HG03469 (cell line): ENCODE measurements around the gene AGAP1.

Experiments
- ATAC-seq: cut with Tn5 transposase; IDR thresholded peaks from one replicate; pipeline ENCODE4 v1.9.1; 2021; ENCODE audit warnings: mild to moderate bottlenecking, moderate library complexity, moderate number of reproducible peaks; ENCODE audit not compliant: unreplicated experiment

Gene AGAP1

GRCh38 chr2:236160366-236161081 lies 666.7 kb downstream of the AGAP1 start:
- no peak for ATAC-seq

GRCh38 chr2:236161082-236161462 lies 667.2 kb downstream of the AGAP1 start:
- no peak for ATAC-seq

- ATAC-seq: no peak
Measured at GRCh38 chr2:236161531-236161930, 667.7 kb downstream of the AGAP1 start.

- ATAC-seq: no peak
Measured at GRCh38 chr2:236162031-236162845, 668.4 kb downstream of the AGAP1 start.

- no peak for ATAC-seq
Measured at GRCh38 chr2:236162882-236163470, 669.1 kb downstream of the AGAP1 start.

GRCh38 chr2:236163471-236164200 lies 669.8 kb downstream of the AGAP1 start:
- no peak for ATAC-seq

GRCh38 chr2:236164201-236164924 lies 670.5 kb downstream of the AGAP1 start:
- ATAC-seq: no peak

- ATAC-seq: no peak
Measured at GRCh38 chr2:236164925-236165841, 671.3 kb downstream of the AGAP1 start.

GRCh38 chr2:236165842-236166795 lies 672.3 kb downstream of the AGAP1 start:
- ATAC-seq: no peak

- no peak for ATAC-seq
Measured at GRCh38 chr2:236166796-236167296, 673.0 kb downstream of the AGAP1 start.

- no peak for ATAC-seq
Measured at GRCh38 chr2:236167297-236168109, 673.7 kb downstream of the AGAP1 start.

- ATAC-seq: no peak
Measured at GRCh38 chr2:236168110-236169080, 674.6 kb downstream of the AGAP1 start, which contains the start of gene GBX2. TSS of gene GBX2 (minus strand) at chr2:236168386. CDS start at chr2:236167971, 415 bp downstream.

- ATAC-seq: no peak
Measured at GRCh38 chr2:236169151-236169721, 675.4 kb downstream of the AGAP1 start.

- ATAC-seq: no peak
Measured at GRCh38 chr2:236169741-236170589, 676.1 kb downstream of the AGAP1 start.
